ENCODE data around the gene TAS1R2. TPM values are rescaled to one million over a fixed set of nuclear protein-coding genes. Genes with fewer than 3 reads are reported as not detected.

The TAS1R2 gene
- total and polyA plus RNA-seq, 9 of the 15 experiments (the other 6 are each of a cell fraction or from before 2014, with no cell fraction given), result not detected

GRCh38 chr1:18881164-18881563, 21.7 kb upstream of the TAS1R2 start:
- TF ChIP-seq ZNF316 (IDR thresholded peaks at IDR 0.05) (peak; percentile 12; the same call in 1 of the 2 replicates), UBTF (IDR thresholded peaks at IDR 0.05; ENCODE audit: borderline replicate concordance in 1 of 2, low read depth in 2 of 2, low read length in 2 of 2) (no peak), BCOR (IDR thresholded peaks at IDR 0.05) (0 out of 2 replicates have a peak, but pooled peaks have one; percentile 56), ZFP36 (IDR thresholded peaks at IDR 0.05; ENCODE audit: low read depth, low read length, partially characterized antibody) (peak; percentile 89), SREBF1 (IDR thresholded peaks at IDR 0.05; ENCODE audit: borderline replicate concordance, low read depth, low read length) (no peak), SMARCA5 (IDR thresholded peaks at IDR 0.05) (peak; percentile 50; the same call in 1 of the 2 replicates), MAFG (tag; conservative IDR thresholded peaks at IDR 0.05) (0 out of 2 replicates have a peak, but pooled peaks have one; percentile 15), NFE2 (IDR thresholded peaks at IDR 0.05; ENCODE audit: low read depth) (peak; percentile 36; the same call in 1 of the 2 replicates)
- whole genome bisulfite sequencing (ENCODE audit: insufficient coverage, low coverage, missing lambda C conversion rate), result 92% methylated on average over 2 of the region's 2 CpGs
- CTCF ChIA-PET (ENCODE audit: low intra/inter-chr PET ratio), result interaction anchor here (0.7 to 7.0 kb wide), 2 partner anchors 31 to 773 kb away, joined by 3 to 108 read pairs; no protein-coding TSS in a partner anchor
- BruUV-seq (replicated peaks), result no TSS peak
- Histone ChIP-seq H3K9ac (ENCODE audit: insufficient read depth in 1 of 2, low read depth in 2 of 2, low read length in 2 of 2) (peak overlapping the region in 1 of 2 experiments; percentile 43; a peak in 1 of 4 replicates), H3K4me2 (ENCODE audit: insufficient read depth, low read length) (no peak overlapping the region), H3K79me2 (ENCODE audit: control insufficient read depth, insufficient read depth, low read length) (no peaks in the 10 kb centered on the region), H3K4me3 (no peak overlapping the region), H3K9me3 (replicated peaks; ENCODE audit: control insufficient read depth, insufficient read depth, low read depth, low read length) (no peaks in the 10 kb centered on the region), H3K27me3 (ENCODE audit: control insufficient read depth in 2 of 2, insufficient read depth in 2 of 2, low read length in 2 of 2) (no peaks in the 10 kb centered on the region), H4K20me1 (replicated peaks; ENCODE audit: control insufficient read depth, insufficient read depth, low read length) (peaks cover 3% of the 10 kb centered on the region; the same call in 1 of the 2 replicates), H3K4me1 (replicated peaks in 1 of 2; ENCODE audit: control insufficient read depth in 2 of 2, insufficient read depth in 2 of 2, low read length in 2 of 2) (peaks cover 0 to 15% of the 10 kb centered on the region in 2 experiments; a peak in 1 of 5 replicates), H3K27ac (ENCODE audit: extremely low read depth, low read depth, low read length) (no peak overlapping the region), H2AFZ (ENCODE audit: low read depth, low read length) (no peak overlapping the region), H3K9me1 (ENCODE audit: control insufficient read depth, insufficient read depth, low read length) (no peaks in the 10 kb centered on the region), H3K36me3 (ENCODE audit: control insufficient read depth, insufficient read depth, low read length) (peaks cover 11% of the 10 kb centered on the region; the same call in 1 of the 3 replicates)
- no peak for DNase-seq (ENCODE audit: extremely low read depth in 1 of 4, low spot score in 3 of 4)
- FAIRE-seq, result no peak
- POLR2A ChIA-PET, result interaction anchor here (0.7 to 1.1 kb wide), 2 partner anchors 10 to 26 kb away, joined by 3 read pairs; no protein-coding TSS in a partner anchor
- in situ Hi-C loops (cut with MboI), result loop anchor here (10.0 kb wide), 2 partner anchors 364 to 774 kb away; no protein-coding TSS in a partner anchor
- ATAC-seq, result no peak
- intact Hi-C loops (cut with micrococcal nuclease), result no loop called here
